ENCODE data around the gene BLOC1S1.

BLOC1S1 gene

DNA sequence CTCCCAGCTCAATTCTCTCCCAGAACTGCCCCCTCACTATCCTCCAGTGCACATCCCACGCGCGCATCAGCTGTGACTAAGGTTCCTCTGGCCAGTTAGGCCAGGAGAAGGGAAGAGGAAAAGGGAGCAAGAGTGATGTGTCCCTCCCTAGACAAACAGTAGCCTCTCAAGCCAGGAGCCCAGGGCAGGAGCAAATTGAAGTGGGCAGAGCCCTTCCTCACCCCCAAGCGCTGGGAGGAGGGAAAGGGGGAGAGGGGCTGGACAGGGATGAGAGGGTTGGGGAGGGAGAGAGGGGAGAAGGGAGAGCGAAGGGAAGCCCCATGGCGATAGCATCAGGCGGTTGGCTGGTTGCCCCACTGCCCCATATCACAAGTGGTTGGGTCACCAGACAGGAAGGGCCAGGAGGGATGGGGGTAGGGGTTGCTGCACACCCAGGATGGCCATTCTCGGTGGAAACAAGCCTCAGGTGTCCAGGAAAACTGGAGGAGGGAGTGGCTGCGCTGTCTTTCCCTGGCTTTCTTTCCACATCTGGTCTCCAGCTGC is 11.9 kb downstream of the BLOC1S1 start:
- TF ChIP-seq FOXM1 (IDR thresholded peaks at IDR 0.05; ENCODE audit: borderline replicate concordance, low read depth): no peak
- TF ChIP-seq NFIC (IDR thresholded peaks at IDR 0.05): no peak
- no peak for TF ChIP-seq TAF1 (IDR thresholded peaks at IDR 0.05; ENCODE audit: low read depth)
- TF ChIP-seq TCF12 (IDR thresholded peaks at IDR 0.05; ENCODE audit: low read depth): no peak
- TF ChIP-seq TEAD4 (IDR thresholded peaks at IDR 0.05): no peak
- no peak for TF ChIP-seq EGR1 (IDR thresholded peaks at IDR 0.05)
- TF ChIP-seq ZBTB7A (IDR thresholded peaks at IDR 0.05; ENCODE audit: low read depth): no peak
- TF ChIP-seq CEBPB (IDR thresholded peaks at IDR 0.05): no peak
- TF ChIP-seq YY1 (IDR thresholded peaks at IDR 0.05; ENCODE audit: low read depth): no peak
- no peak for TF ChIP-seq RAD21 (IDR thresholded peaks at IDR 0.05; ENCODE audit: low read depth)
- no peak for TF ChIP-seq MAX (IDR thresholded peaks at IDR 0.05)
- TF ChIP-seq, protein P1, sequence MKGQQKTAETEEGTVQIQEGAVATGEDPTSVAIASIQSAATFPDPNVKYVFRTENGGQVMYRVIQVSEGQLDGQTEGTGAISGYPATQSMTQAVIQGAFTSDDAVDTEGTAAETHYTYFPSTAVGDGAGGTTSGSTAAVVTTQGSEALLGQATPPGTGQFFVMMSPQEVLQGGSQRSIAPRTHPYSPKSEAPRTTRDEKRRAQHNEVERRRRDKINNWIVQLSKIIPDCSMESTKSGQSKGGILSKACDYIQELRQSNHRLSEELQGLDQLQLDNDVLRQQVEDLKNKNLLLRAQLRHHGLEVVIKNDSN (IDR thresholded peaks at IDR 0.05): no peak
- TF ChIP-seq CREB1 (IDR thresholded peaks at IDR 0.05; ENCODE audit: low read depth): no peak
- no peak for TF ChIP-seq EP300 (IDR thresholded peaks at IDR 0.05; ENCODE audit: borderline replicate concordance)
- TF ChIP-seq, protein P2, sequence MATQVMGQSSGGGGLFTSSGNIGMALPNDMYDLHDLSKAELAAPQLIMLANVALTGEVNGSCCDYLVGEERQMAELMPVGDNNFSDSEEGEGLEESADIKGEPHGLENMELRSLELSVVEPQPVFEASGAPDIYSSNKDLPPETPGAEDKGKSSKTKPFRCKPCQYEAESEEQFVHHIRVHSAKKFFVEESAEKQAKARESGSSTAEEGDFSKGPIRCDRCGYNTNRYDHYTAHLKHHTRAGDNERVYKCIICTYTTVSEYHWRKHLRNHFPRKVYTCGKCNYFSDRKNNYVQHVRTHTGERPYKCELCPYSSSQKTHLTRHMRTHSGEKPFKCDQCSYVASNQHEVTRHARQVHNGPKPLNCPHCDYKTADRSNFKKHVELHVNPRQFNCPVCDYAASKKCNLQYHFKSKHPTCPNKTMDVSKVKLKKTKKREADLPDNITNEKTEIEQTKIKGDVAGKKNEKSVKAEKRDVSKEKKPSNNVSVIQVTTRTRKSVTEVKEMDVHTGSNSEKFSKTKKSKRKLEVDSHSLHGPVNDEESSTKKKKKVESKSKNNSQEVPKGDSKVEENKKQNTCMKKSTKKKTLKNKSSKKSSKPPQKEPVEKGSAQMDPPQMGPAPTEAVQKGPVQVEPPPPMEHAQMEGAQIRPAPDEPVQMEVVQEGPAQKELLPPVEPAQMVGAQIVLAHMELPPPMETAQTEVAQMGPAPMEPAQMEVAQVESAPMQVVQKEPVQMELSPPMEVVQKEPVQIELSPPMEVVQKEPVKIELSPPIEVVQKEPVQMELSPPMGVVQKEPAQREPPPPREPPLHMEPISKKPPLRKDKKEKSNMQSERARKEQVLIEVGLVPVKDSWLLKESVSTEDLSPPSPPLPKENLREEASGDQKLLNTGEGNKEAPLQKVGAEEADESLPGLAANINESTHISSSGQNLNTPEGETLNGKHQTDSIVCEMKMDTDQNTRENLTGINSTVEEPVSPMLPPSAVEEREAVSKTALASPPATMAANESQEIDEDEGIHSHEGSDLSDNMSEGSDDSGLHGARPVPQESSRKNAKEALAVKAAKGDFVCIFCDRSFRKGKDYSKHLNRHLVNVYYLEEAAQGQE (IDR thresholded peaks at IDR 0.05; ENCODE audit: low read depth): no peak

GRCh38 chr12:55728186-55728938 is 12.5 kb downstream of the BLOC1S1 start:
- peak; percentile 49; the same call in 1 of the 2 replicates for TF ChIP-seq MAX (IDR thresholded peaks at IDR 0.05)
- TF ChIP-seq TEAD4 (IDR thresholded peaks at IDR 0.05): no peak
- no peak for TF ChIP-seq FOXM1 (IDR thresholded peaks at IDR 0.05; ENCODE audit: borderline replicate concordance, low read depth)
- no peak; the same call in 1 of the 2 replicates for TF ChIP-seq EP300 (IDR thresholded peaks at IDR 0.05; ENCODE audit: borderline replicate concordance)
- TF ChIP-seq, protein P1 (IDR thresholded peaks at IDR 0.05): no peak
- TF ChIP-seq RAD21 (IDR thresholded peaks at IDR 0.05; ENCODE audit: low read depth): no peak
- TF ChIP-seq TAF1 (IDR thresholded peaks at IDR 0.05; ENCODE audit: low read depth): no peak
- peak; percentile 38; the same call in 1 of the 2 replicates for TF ChIP-seq EGR1 (IDR thresholded peaks at IDR 0.05)
- TF ChIP-seq CEBPB (IDR thresholded peaks at IDR 0.05): 0 out of 2 replicates have a peak, but pooled peaks have one; percentile 20
- no peak for TF ChIP-seq NFIC (IDR thresholded peaks at IDR 0.05)
- peak; percentile 11; the same call in 1 of the 2 replicates for TF ChIP-seq TCF12 (IDR thresholded peaks at IDR 0.05; ENCODE audit: low read depth)
- no peak for TF ChIP-seq CREB1 (IDR thresholded peaks at IDR 0.05; ENCODE audit: low read depth)
- peak; percentile 85 for TF ChIP-seq YY1 (IDR thresholded peaks at IDR 0.05; ENCODE audit: low read depth)
- peak; percentile 94 for TF ChIP-seq ZBTB7A (IDR thresholded peaks at IDR 0.05; ENCODE audit: low read depth)
- TF ChIP-seq, protein P2 (IDR thresholded peaks at IDR 0.05; ENCODE audit: low read depth): no peak

- TF ChIP-seq, protein P1 (IDR thresholded peaks at IDR 0.05): peak; percentile 94
- TF ChIP-seq TEAD4 (IDR thresholded peaks at IDR 0.05) (peak; percentile 42; the same call in 1 of the 2 replicates), CEBPB (IDR thresholded peaks at IDR 0.05) (peak; percentile 28; the same call in 1 of the 2 replicates), CREB1 (IDR thresholded peaks at IDR 0.05; ENCODE audit: low read depth) (peak; percentile 63), TCF12 (IDR thresholded peaks at IDR 0.05; ENCODE audit: low read depth) (peak; percentile 85; the same call in 1 of the 2 replicates), FOXM1 (IDR thresholded peaks at IDR 0.05; ENCODE audit: borderline replicate concordance, low read depth) (no peak), NFIC (IDR thresholded peaks at IDR 0.05) (peak; percentile 53; the same call in 1 of the 2 replicates), MAX (IDR thresholded peaks at IDR 0.05) (peak; percentile 91), RAD21 (IDR thresholded peaks at IDR 0.05; ENCODE audit: low read depth) (no peak), EP300 (IDR thresholded peaks at IDR 0.05; ENCODE audit: borderline replicate concordance) (peak; percentile 52; the same call in 1 of the 2 replicates), ZBTB7A (IDR thresholded peaks at IDR 0.05; ENCODE audit: low read depth) (peak; percentile 98), TAF1 (IDR thresholded peaks at IDR 0.05; ENCODE audit: low read depth) (no peak; the same call in 1 of the 2 replicates), YY1 (IDR thresholded peaks at IDR 0.05; ENCODE audit: low read depth) (peak; percentile 14; the same call in 1 of the 2 replicates), EGR1 (IDR thresholded peaks at IDR 0.05) (peak; percentile 97)
- TF ChIP-seq, protein P2 (IDR thresholded peaks at IDR 0.05; ENCODE audit: low read depth): no peak
Measured at GRCh38 chr12:55728939-55729818, 13.3 kb downstream of the BLOC1S1 start, which contains the start of gene CD63. Gene CD63, minus strand, starts transcription at chr12:55729009. Its CDS starts 668 bp downstream, at chr12:55728341.

Data from Ishikawa (cell line).